Skeletal muscle tissue (tissue), 4 donors: ENCODE data around the gene MAPKAP1. TPM values are rescaled to one million over a fixed set of nuclear protein-coding genes. Genes with fewer than 3 reads are reported as not detected.

Source experiments
- H3K27ac ChIP-seq: one replicate; pipeline ENCODE4 v1.7.0; 2013; ENCODE audit warnings: mild to moderate bottlenecking, low read depth, low read length, inconsistent platforms
- H3K27me3 ChIP-seq, 3 donors: one replicate each; pipeline ENCODE4 v1.7.0; 2013; ENCODE audit warnings: low read length in 3 of 3; ENCODE audit not compliant: control insufficient read depth in 3 of 3, insufficient read depth in 3 of 3
- H3K36me3 ChIP-seq, 3 donors: one replicate each; pipeline ENCODE4 v1.7.0; 2013; ENCODE audit warnings: low read length in 3 of 3; ENCODE audit not compliant: control insufficient read depth in 3 of 3, insufficient read depth in 3 of 3
- H3K4me1 ChIP-seq, 3 donors: one replicate each; pipeline ENCODE4 v1.7.0; 2013; ENCODE audit warnings: low read length in 3 of 3, mild to moderate bottlenecking in 3 of 3; ENCODE audit not compliant: control insufficient read depth in 3 of 3, insufficient read depth in 3 of 3
- H3K4me3 ChIP-seq, 3 donors: one replicate each; pipeline ENCODE4 v1.7.0; 2013; ENCODE audit warnings: low read length in 3 of 3
- H3K9ac ChIP-seq, 3 donors: one replicate each; pipeline ENCODE4 v1.7.0; 2013; ENCODE audit warnings: low read length in 3 of 3, mild to moderate bottlenecking in 3 of 3, moderate library complexity in 2 of 3, low read depth in 1 of 3
- H3K9me3 ChIP-seq, 3 donors: one replicate each; pipeline ENCODE4 v1.7.0; 2013; ENCODE audit warnings: low read length in 3 of 3; ENCODE audit not compliant: control insufficient read depth in 3 of 3
- total RNA-seq: library from RNA; depleted of rRNA; stranded (reverse); fragments of >200 nt; gene quantifications from one replicate; pipeline ENCODE4 v1.2.3, GENCODE V29; 2014
- donor health status: Osteomylitis.

The MAPKAP1 gene
- total RNA-seq, 1 donor from 2014 or later = 44.9 TPM

DNA sequence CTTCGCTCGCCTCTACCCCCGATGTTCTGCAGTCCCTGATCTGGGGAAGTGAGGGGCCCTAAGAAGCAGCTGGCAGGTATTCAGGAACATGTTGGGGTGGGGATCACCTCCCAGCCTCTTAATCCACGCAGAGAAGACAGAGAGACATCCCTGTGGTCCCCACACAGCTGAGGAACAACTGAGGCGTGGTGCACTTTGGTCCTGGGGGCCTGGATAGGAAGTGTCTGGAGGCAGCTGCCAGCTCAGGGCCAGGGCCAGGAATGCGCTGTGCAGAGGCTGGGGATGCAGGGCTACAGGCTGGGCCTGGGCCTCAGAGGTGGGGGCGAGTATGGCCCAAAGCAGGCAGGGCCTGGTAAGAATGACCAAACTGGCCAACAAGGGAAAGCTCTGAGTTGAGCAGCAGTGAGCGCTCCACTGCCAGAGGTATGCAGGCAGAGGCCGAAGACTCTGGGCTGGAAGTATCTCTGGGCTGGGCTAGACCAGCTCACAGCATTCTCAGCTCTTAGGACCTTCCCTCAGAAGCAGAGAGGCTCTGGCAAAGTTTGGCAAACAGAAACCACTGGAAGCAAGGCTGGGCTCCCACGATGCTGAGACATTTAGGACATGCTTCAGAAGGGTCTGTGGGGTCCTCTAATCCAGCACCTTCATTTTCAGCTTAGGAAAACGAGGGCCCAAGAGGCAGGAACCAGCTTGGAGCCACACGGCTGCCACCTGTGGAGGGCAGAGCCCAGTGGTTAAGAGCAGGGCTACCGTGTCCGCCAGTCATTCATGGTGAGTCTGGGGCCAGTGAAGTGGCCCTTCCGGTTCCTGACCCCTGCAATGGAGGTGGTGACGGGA is 271.0 kb downstream of the MAPKAP1 start:
- Histone ChIP-seq H3K36me3 (peaks cover 7 to 21% (median 16%) of the 10 kb centered on the region in 3 donors), H3K27ac (no peak overlapping the region), H3K9ac (no peak overlapping the region), H3K4me1 (peaks cover 2 to 8% (median 4%) of the 10 kb centered on the region in 3 donors), H3K27me3 (no peaks in the 10 kb centered on the region), H3K9me3 (no peaks in the 10 kb centered on the region), H3K4me3 (no peak overlapping the region)

DNA sequence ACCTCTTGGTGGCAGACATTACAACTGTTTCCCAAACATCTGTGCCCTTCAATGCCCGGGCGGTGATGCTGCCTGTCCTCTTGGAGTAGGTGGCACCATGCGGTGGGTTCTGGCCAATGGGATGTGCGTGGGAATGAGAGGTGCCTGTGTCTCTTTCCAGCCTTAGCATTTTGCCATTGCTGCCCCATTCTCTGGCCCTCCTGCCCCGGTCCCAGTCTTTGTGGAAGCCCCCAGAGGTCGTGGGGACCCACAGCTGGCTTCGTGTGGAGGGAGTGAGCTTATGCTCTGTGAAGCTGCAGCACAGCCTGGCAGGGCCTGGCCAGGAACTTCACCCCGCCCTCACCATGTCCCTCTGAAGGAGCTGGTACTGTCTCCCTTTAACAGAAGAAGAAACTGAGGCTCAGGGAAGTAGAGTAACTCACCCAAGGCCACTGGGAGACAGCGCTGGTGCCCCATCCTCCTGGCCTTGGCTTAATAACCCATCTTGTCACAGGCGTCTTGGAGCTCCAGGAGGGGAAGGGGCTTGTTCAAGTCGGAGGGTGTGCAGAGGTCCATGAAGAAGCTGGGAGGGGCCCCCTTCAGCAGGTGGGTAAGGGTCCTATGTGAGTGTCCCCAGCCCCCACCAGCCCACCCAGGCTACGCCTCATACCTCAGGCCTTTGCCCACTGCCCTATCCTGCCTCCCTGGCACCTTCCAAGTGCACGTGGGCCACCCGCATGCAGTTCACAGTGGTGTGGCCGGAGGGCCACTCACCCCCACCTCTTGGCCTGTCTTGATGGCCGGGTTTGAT is 271.8 kb downstream of the MAPKAP1 start:
- H3K27ac ChIP-seq = no peak overlapping the region
- H3K9ac ChIP-seq = no peak overlapping the region
- peaks cover 0 to 3% (median 1%) of the 10 kb centered on the region in 3 donors for H3K4me1 ChIP-seq

DNA sequence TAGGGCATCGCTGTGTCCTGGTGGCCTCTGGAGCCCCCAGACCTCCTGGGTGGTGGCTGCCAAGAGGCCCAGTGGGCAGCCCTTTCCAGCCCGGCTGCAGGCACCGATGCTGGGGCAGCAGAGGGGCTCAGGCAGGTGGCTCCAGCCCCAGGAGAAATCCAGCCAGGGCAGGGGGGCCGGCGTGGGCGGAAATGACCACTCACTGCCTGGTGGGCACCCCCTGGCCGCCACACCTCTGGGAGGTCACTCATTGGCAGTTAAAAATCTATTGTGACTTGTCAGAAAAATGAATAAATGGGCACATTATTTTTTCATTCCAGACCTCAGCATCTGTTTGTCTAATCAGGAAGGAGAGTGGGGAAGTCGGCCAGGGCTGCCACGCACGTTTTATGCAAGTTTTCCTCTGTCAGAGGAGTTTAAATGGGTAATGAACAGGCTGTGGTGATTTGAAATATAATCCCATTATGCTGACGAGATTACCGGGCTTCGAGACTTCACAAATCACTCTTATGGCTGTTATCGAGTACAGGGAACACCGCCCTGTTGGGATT is 273.5 kb downstream of the MAPKAP1 start:
- Histone ChIP-seq H3K36me3 (peaks cover 6 to 7% (median 6%) of the 10 kb centered on the region in 3 donors), H3K9me3 (no peaks in the 10 kb centered on the region), H3K4me1 (no peaks in the 10 kb centered on the region), H3K27me3 (no peaks in the 10 kb centered on the region), H3K4me3 (no peak overlapping the region), H3K9ac (no peak overlapping the region), H3K27ac (no peak overlapping the region)

More for the DNA sequence above, 271.8 kb downstream of the MAPKAP1 start:
- Histone ChIP-seq H3K4me3 (no peak overlapping the region), H3K27me3 (no peaks in the 10 kb centered on the region), H3K9me3 (no peaks in the 10 kb centered on the region), H3K36me3 (peaks cover 7 to 17% (median 16%) of the 10 kb centered on the region in 3 donors)

GRCh38 chr9:125432715-125433385 is 274.2 kb downstream of the MAPKAP1 start:
- H3K4me3 ChIP-seq = no peak overlapping the region
- no peak overlapping the region for H3K9ac ChIP-seq
- no peaks in the 10 kb centered on the region for H3K27me3 ChIP-seq
- H3K4me1 ChIP-seq = no peaks in the 10 kb centered on the region
- peaks cover 1 to 5% (median 4%) of the 10 kb centered on the region in 3 donors for H3K36me3 ChIP-seq
- H3K27ac ChIP-seq = no peak overlapping the region
- no peaks in the 10 kb centered on the region for H3K9me3 ChIP-seq

- no peaks in the 10 kb centered on the region for H3K4me1 ChIP-seq
- H3K27ac ChIP-seq = no peak overlapping the region
- no peak overlapping the region for H3K4me3 ChIP-seq
- H3K9ac ChIP-seq = no peak overlapping the region
- H3K27me3 ChIP-seq = no peaks in the 10 kb centered on the region
- peaks cover 0 to 3% (median 0%) of the 10 kb centered on the region in 3 donors for H3K36me3 ChIP-seq
- H3K9me3 ChIP-seq = no peaks in the 10 kb centered on the region
Measured at GRCh38 chr9:125431741-125432271, 275.2 kb downstream of the MAPKAP1 start.

DNA sequence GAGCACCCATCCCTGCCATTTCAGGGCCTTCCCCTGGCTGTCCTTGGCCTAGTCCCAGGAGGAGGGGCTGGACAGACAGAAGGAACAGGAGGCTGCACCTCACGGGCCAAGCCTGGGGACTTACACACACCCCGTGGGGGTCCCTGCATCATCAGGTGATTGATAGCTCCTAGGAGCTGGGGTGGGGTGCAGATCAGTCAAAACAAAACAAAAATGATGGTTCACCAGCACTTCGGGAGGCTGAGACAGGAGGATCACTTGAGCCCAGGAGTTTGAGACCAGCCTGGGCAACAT is 276.0 kb downstream of the MAPKAP1 start:
- no peak overlapping the region for H3K4me3 ChIP-seq
- H3K9me3 ChIP-seq = no peaks in the 10 kb centered on the region
- no peak overlapping the region for H3K9ac ChIP-seq
- H3K27ac ChIP-seq = no peak overlapping the region
- no peaks in the 10 kb centered on the region for H3K36me3 ChIP-seq
- H3K27me3 ChIP-seq = no peaks in the 10 kb centered on the region
- no peaks in the 10 kb centered on the region for H3K4me1 ChIP-seq

- no peaks in the 10 kb centered on the region for H3K27me3 ChIP-seq
- H3K27ac ChIP-seq = no peak overlapping the region
- no peak overlapping the region for H3K4me3 ChIP-seq
- no peak overlapping the region for H3K9ac ChIP-seq
- no peaks in the 10 kb centered on the region for H3K4me1 ChIP-seq
- H3K9me3 ChIP-seq = no peaks in the 10 kb centered on the region
- H3K36me3 ChIP-seq = no peaks in the 10 kb centered on the region
Measured at GRCh38 chr9:125430161-125431011, 276.6 kb downstream of the MAPKAP1 start.

DNA sequence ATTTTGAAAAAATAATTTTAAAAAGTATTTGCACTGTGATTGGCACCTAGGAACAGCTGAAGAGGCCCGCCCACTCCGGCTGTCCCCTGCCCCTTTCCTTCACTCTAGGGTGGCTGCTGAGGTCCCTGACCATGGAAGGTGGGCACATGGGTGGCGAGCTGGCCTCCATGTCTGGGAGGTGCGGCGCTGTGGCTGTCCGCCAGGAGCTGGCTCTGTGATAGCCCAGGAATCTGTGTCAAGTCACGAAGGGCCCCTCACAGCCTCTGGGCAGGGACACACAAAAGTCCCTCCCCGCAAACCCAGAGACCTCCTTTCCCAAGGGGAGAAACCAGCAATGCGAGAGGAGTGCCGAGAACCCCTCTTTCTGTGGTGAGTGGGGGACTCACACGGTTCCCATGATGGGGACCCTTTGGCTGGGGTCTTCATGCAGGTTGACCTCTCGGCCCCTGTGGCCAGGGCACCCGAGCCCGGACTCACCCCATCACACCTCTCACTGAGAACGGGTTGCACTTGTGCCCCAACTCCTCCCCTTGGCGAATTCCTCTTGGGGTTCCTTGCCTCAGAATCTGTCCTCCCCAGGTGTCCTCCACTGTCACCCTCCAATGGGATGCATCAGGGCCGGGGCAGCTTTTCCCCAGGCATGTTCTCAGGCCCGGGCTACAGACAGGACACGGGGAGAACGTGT is 277.4 kb downstream of the MAPKAP1 start:
- no peak overlapping the region for H3K4me3 ChIP-seq
- H3K4me1 ChIP-seq = no peaks in the 10 kb centered on the region
- H3K27me3 ChIP-seq = no peaks in the 10 kb centered on the region
- H3K27ac ChIP-seq = no peak overlapping the region
- H3K9ac ChIP-seq = no peak overlapping the region
- no peaks in the 10 kb centered on the region for H3K36me3 ChIP-seq
- no peaks in the 10 kb centered on the region for H3K9me3 ChIP-seq
